SK-N-DZ (cell line): ENCODE measurements around the gene RAB3A.

Source experiments
- DNase-seq: peaks from one replicate; pipeline ENCODE4 v3.0.0-alpha.2; 2015; ENCODE audit warnings: low spot score
- small RNA-seq, 2 experiments: library from RNA; depleted of rRNA; stranded (forward); fragments of <200 nt; gene quantifications; one replicate each; pipeline ENCODE3, GENCODE V24; 2014

Gene RAB3A

DNA sequence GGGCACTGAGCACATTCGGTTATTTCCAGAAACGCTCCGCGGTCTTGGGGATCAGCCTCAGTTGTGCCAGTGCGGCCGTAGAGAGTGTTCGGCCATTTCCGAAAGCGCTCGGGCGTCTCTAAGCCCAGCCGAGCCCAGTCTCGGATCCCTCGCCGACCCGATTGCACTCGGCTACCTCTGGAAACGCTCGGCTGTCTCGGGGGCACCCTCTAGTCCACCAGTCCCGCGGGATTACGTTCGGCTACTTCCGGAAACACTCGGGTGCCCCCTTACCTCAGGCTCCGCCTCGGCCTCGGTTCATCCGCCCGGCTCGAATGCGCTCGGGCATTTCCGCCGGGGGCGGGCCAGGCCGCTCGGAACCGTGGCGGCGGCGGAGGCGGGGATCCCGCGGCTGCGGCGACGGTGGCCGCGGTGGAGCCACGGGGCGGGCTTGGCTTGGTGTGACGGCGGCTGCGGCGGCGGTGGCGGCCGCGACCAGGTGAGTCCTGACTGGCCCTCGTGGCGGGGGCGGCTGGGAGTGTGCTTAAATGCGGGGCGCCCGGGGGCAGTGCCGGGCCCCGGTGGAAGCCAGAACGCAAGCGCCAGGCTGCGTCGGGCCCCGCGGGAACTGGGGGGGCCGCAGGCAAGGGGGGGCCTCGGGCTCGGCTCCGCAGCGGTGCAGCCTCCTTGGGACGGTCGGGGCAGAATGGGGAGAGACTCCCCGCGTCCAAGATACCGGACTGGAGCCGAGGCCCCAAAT, 50.9 kb downstream of the RAB3A start, which contains the start of gene PIK3R2:
TSS of gene PIK3R2 (plus strand) at position 347 of the 739 bp plus-strand sequence. CDS start 2,717 bp downstream, outside the sequence.
- DNase-seq = peak; percentile 98

DNA sequence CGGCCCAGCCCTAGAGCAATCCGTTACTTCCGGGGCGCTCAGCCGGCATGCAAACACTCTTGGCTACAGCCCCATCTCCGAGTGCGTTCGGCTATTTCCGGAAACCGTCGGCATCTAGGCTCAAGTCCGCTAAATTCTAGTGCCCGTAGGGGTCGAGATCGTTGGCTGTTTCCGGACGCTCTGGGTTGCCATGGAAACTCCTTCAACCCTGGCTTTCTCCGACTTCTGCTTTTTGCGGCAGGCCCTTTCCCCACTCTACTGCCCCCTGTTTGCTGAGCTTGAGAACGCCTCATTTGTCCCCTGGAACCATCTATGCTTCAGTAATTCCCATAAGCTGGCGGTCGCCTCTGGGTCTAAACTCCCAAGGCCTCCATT, 51.4 kb downstream of the RAB3A start:
- peak; percentile 97 for DNase-seq

DNA sequence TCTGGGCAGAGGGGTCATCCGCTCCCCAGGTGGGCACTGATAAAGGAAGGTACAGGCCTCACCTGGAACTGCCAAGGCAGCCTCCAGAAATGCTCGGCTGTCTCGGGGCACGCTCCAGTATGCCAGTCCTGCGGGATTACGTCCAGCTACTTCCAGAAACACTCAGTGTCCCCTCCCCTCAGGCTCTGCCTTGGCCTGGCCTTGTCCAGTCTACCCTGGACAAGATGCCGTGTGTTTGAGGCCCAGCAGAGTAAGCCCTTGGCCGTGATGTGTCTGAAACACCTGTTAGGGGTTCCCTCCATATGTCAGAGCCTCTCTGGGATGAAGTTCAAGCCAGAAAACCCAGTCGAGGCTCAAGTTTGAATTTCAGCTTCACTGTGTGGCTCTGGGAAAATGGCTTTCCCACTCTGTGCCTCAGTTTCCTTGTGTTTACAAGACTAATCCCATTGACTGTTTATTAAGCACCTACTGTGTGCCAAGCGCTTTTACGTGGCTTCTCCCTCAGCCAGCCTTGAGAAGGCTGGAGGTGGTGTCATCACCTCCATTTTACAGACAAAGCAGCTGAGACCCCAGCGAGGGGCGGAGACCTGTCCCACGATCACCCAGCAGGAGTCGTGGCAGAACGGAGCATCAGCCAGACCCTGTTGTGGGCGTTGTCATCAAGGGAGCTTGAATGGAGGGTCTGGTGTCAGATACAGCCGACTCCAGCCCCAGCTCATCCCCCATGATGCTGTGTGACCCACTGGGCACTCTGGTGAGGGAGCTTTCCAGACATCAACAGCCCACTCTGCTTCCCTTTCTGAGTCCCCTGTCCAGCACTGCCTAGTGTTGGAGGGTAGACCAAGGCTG, 52.8 kb downstream of the RAB3A start:
- DNase-seq = peak; percentile 47

DNA sequence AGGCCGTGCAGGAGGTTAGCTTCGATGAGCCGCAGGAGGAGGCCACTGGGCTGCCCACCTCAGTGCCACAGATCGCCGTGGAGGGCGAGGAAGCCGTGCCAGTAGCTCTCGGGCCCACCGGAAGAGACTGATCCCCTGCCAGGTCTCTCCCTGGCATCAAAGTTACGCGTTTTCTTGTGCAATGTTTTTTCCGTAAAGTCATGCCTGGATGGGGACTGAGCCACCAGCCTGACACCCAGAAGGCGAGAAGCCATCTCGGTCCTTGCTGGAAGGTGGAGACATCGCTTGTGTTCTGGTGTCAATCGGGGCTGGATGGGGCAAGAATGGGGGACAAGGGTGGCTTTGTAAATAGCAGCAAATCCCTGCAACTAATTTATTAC, 54.3 kb downstream of the RAB3A start:
- DNase-seq = no peak

DNA sequence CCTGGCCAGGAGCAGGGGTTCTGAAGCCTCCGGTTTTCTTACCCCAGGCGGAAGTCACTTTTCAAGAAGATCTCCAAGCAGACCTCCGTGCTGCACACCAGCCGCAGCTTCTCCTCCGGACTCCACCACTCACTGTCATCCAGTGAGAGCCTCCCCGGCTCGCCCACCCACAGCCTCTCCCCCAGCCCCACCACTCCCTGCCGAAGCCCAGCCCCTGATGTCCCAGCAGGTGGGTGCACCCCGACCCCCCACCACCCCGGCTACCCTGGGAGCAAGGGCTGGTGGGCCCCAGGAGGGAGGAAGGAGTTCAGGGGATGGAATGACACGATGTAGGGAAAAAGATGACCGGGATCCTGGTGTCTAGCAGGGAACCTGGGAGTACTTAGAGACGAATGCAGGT, 56.4 kb downstream of the RAB3A start:
- no peak for DNase-seq

Small RNAs within 50 kb of the gene (small RNA-seq; reads per million reads assigned to genes)
- 0 to 0.03 reads per million in 2 experiments for gene IFI30
